Osteocyte (in vitro differentiated cells): ENCODE data around the gene KSR2. TPM values are rescaled to one million over a fixed set of nuclear protein-coding genes. Genes with fewer than 3 reads are reported as not detected.

Experiments used
- DNase-seq: peaks from one replicate; pipeline ENCODE4 v3.0.0; 2021; ENCODE audit warnings: mixed read lengths; ENCODE audit not compliant: unreplicated experiment; ENCODE audit errors: extremely low spot score
- H3K27ac Mint-ChIP-seq: one replicate; pipeline ENCODE4 v1.8.0; 2021; ENCODE audit warnings: mild to moderate bottlenecking, mixed read lengths; ENCODE audit not compliant: unreplicated experiment
- H3K27me3 Mint-ChIP-seq: one replicate; pipeline ENCODE4 v1.8.0; 2021; ENCODE audit warnings: mixed read lengths; ENCODE audit not compliant: unreplicated experiment
- H3K36me3 Mint-ChIP-seq: one replicate; pipeline ENCODE4 v1.8.0; 2021; ENCODE audit warnings: mixed read lengths; ENCODE audit not compliant: unreplicated experiment
- H3K4me1 Mint-ChIP-seq: one replicate; pipeline ENCODE4 v1.8.0; 2021; ENCODE audit warnings: mixed read lengths; ENCODE audit not compliant: unreplicated experiment
- H3K4me3 Mint-ChIP-seq: one replicate; pipeline ENCODE4 v1.8.0; 2021; ENCODE audit warnings: mild to moderate bottlenecking, moderate library complexity, mixed read lengths; ENCODE audit not compliant: unreplicated experiment
- H3K9me3 Mint-ChIP-seq: one replicate; pipeline ENCODE4 v1.8.0; 2021; ENCODE audit warnings: mixed read lengths; ENCODE audit not compliant: unreplicated experiment
- total RNA-seq: library from RNA; stranded (reverse); gene quantifications from 2 replicates; pipeline ENCODE4 v1.2.1, GENCODE V29; 2021
- TF ChIP-seq, protein P1 (sequence below): fragments of 200-600 bp; sonication (generic); IDR thresholded peaks from 2 replicates; pipeline ENCODE4 v1.5.0; 2021; ENCODE audit warnings: antibody characterized with exemption, mild to moderate bottlenecking, moderate library complexity

KSR2 gene
- total RNA-seq, 1 donor from 2014 or later = not detected

DNA sequence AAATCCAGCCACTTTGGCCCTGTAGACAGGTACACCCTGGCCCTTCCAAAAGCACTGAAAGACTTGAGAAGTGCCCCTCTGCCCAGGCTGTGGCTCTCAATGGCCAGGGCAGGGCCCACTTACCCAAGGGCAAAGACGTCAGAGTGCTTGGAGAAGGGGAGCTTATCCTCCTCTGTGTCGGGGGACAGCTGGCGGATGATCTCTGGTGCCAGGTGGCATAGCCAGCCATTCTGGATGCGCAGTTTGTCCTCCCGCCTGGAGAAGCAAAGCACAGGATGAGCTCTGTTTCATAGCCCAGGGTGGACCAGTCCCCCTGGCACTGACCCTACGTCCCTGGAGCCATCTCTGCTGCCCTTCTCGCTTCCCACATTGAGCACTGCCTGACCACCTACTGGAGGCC lies 492.4 kb downstream of the KSR2 start:
- H3K9me3 Mint-ChIP-seq = no peaks in the 10 kb centered on the region
- no peak for DNase-seq
- H3K27me3 Mint-ChIP-seq = peaks cover 5% of the 10 kb centered on the region
- TF ChIP-seq, protein P1, sequence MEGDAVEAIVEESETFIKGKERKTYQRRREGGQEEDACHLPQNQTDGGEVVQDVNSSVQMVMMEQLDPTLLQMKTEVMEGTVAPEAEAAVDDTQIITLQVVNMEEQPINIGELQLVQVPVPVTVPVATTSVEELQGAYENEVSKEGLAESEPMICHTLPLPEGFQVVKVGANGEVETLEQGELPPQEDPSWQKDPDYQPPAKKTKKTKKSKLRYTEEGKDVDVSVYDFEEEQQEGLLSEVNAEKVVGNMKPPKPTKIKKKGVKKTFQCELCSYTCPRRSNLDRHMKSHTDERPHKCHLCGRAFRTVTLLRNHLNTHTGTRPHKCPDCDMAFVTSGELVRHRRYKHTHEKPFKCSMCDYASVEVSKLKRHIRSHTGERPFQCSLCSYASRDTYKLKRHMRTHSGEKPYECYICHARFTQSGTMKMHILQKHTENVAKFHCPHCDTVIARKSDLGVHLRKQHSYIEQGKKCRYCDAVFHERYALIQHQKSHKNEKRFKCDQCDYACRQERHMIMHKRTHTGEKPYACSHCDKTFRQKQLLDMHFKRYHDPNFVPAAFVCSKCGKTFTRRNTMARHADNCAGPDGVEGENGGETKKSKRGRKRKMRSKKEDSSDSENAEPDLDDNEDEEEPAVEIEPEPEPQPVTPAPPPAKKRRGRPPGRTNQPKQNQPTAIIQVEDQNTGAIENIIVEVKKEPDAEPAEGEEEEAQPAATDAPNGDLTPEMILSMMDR = no peak
- H3K4me3 Mint-ChIP-seq = no peak overlapping the region
- H3K27ac Mint-ChIP-seq = no peak overlapping the region
- H3K4me1 Mint-ChIP-seq = no peaks in the 10 kb centered on the region
- no peaks in the 10 kb centered on the region for H3K36me3 Mint-ChIP-seq

DNA sequence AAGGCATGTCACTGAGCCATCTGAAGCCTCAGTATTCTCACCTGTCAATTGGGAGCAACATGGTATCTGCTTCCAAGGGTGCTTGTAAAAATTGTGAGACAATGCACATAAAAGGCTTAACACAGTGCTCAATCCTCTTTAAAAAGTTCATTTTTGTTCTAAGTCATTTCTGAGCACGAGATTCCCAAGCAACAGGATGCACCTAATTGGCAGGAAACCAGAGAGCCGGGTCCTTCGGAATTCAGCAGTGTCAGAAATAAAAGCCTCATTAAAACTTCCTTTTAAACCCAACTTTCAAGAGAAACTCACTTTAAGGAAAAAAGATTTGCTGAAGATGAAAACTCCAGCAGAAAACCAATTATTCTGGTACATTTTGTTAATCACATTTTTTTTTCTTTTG lies 494.9 kb downstream of the KSR2 start:
- Mint-ChIP-seq H3K36me3 (no peaks in the 10 kb centered on the region), H3K4me1 (no peaks in the 10 kb centered on the region), H3K9me3 (peaks cover 4% of the 10 kb centered on the region), H3K27me3 (peaks cover 5% of the 10 kb centered on the region), H3K27ac (no peak overlapping the region), H3K4me3 (no peak overlapping the region)
- no peak for DNase-seq
- TF ChIP-seq, protein P1 = no peak

DNA sequence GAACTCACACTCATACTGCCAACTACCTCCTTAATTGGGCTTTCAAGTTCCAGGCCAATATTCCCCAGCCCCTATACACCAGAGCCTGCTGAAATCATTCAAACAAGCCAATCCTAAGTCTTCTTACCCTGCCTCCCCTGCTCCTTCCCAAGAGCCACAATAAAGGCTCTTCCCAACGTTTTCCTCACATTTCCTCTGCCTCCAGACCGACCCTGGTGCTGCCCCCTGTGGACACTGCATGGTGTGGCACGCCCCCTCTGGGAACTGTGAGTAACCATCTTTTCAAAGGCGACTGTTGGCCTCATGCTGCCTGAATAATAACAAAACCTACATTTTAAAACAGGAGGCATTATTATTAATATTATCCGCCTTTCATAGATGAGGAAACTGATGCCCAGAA lies 495.8 kb downstream of the KSR2 start:
- Mint-ChIP-seq H3K4me3 (no peak overlapping the region), H3K9me3 (peaks cover 4% of the 10 kb centered on the region), H3K36me3 (no peaks in the 10 kb centered on the region), H3K27me3 (peaks cover 5% of the 10 kb centered on the region), H3K4me1 (no peaks in the 10 kb centered on the region), H3K27ac (no peak overlapping the region)
- no peak for DNase-seq
- TF ChIP-seq, protein P1 = peak; percentile 52

DNA sequence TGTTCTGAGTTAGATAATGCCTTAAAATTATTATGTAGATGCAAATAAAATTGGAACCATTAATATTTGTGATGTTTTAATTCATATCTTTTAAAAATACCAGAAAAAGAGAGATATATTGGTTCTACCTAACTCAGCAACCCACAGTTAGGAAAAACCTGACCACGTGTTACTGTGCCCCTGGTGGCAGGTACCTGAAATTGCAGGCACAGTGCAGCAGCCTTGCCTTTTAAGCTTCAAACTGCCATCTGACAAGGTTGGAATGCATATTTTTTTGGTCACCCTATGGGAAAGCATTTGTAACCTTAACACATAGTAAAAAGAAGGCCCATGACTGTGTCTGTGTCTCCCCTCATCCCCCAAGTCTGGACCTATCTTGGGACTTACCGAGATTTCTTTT lies 498.0 kb downstream of the KSR2 start:
- Mint-ChIP-seq H3K4me3 (no peak overlapping the region), H3K27me3 (peaks cover 7% of the 10 kb centered on the region), H3K27ac (no peak overlapping the region)

DNA sequence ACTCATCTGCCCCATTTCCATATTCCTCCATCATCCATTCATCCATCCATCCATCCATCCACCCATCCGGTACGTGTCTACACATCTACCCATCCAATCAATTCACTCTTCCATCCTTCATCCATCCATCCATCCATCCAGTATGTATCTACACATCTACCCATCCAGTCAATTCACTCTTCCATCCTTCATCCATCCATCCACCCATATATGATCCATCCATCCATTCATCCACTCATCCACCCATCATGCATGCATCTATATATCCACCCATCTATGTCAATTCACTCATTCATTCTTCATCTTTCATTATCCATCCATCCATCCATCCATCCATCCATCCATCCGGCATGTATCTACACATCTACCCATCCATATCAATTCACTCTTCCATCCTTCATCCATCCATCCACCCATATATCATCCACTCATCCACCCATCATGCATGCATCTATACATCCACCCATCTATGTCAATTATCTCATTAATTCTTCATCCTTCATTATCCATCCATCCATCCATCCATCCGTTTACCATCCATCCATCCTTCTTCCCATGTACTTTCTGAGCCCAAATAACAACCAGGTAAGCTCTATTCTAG lies 498.8 kb downstream of the KSR2 start:
- H3K4me3 Mint-ChIP-seq = no peak overlapping the region
- H3K4me1 Mint-ChIP-seq = no peaks in the 10 kb centered on the region
- DNase-seq = no peak
- H3K27ac Mint-ChIP-seq = no peak overlapping the region
- H3K9me3 Mint-ChIP-seq = peaks cover 4% of the 10 kb centered on the region
- TF ChIP-seq, protein P1 = no peak
- H3K36me3 Mint-ChIP-seq = no peaks in the 10 kb centered on the region
- peaks cover 8% of the 10 kb centered on the region for H3K27me3 Mint-ChIP-seq

More for the DNA sequence above, 498.0 kb downstream of the KSR2 start:
- H3K4me1 Mint-ChIP-seq = no peaks in the 10 kb centered on the region
- H3K36me3 Mint-ChIP-seq = no peaks in the 10 kb centered on the region
- H3K9me3 Mint-ChIP-seq = peaks cover 4% of the 10 kb centered on the region
- TF ChIP-seq, protein P1 = peak; percentile 35
- DNase-seq = no peak
